HEK293 (cell line): Measurements from ENCODE around the gene TNFRSF6B.

ENCODE experiments used
- CTCF ChIA-PET: fragments of 350-600 bp; formaldehyde crosslinking; extraction: SDS; loops from one replicate; lab custom pipeline; 2021; ENCODE audit warnings: antibody characterized with exemption; lab: Yijun Ruan, JAX
- POLR2A ChIA-PET: fragments of 300-600 bp; formaldehyde crosslinking; extraction: SDS; loops from one replicate; lab custom pipeline; 2020; ENCODE audit warnings: antibody characterized with exemption, inconsistent platforms; lab: Yijun Ruan, JAX
- H3K27ac ChIP-seq: fragments of 200-500 bp; sonication (Bioruptor generic); 2 replicates; pipeline ENCODE4 v1.5.1; 2014; ENCODE audit warnings: low read depth, low read length, control low read depth, inconsistent platforms; ENCODE audit errors: extremely low read depth
- H3K36me3 ChIP-seq, 2 experiments: fragments of 200-500 bp in 1 of 2; sonication (Bioruptor generic) in 1 of 2; 1 replicate in 1 of 2; 2 replicates in 1 of 2; pipeline ENCODE4 v1.5.1; 2014 to 2017; ENCODE audit warnings: inconsistent platforms in 2 of 2, low read length in 2 of 2; ENCODE audit not compliant: control insufficient read depth in 2 of 2, insufficient read depth in 1 of 2
- H3K4me1 ChIP-seq: fragments of 200-500 bp; sonication (Bioruptor generic); 2 replicates; pipeline ENCODE4 v1.5.1; 2014; ENCODE audit warnings: mild to moderate bottlenecking, low read length, inconsistent platforms; ENCODE audit not compliant: control insufficient read depth, insufficient read depth
- H3K4me3 ChIP-seq: 2 replicates; pipeline ENCODE4 v1.5.1; 2011; ENCODE audit warnings: low read depth, mild to moderate bottlenecking, control low read depth, low read length, moderate library complexity
- H3K9me3 ChIP-seq: fragments of 200-500 bp; sonication (Bioruptor generic); 2 replicates; pipeline ENCODE4 v1.5.1; 2014; ENCODE audit warnings: low read depth, low read length, inconsistent platforms; ENCODE audit not compliant: control insufficient read depth, insufficient read depth
- BCL11A ChIP-seq: fragments of 450-650 bp; formaldehyde crosslinking; IDR thresholded peaks from 2 replicates; pipeline ENCODE4 v1.5.1; 2016; ENCODE audit warnings: low read depth, missing biosample characterization, missing genetic modification characterization
- EGR2 ChIP-seq: fragments of 450-650 bp; formaldehyde crosslinking; IDR thresholded peaks from 2 replicates; pipeline ENCODE4 v1.5.1; 2016; ENCODE audit warnings: low read depth, missing biosample characterization, missing genetic modification characterization
- GLI2 ChIP-seq: fragments of 450-650 bp; formaldehyde crosslinking; IDR thresholded peaks from 2 replicates; pipeline ENCODE4; 2017; ENCODE audit warnings: missing biosample characterization, missing genetic modification characterization, low read depth, borderline replicate concordance
- GLIS2 ChIP-seq: fragments of 450-650 bp; formaldehyde crosslinking; IDR thresholded peaks from 2 replicates; pipeline ENCODE4 v1.5.1; 2016; ENCODE audit warnings: missing biosample characterization, missing genetic modification characterization
- HOXA7 ChIP-seq: sonication (generic); formaldehyde crosslinking; IDR thresholded peaks from 2 replicates; pipeline ENCODE4 v1.8.1; 2022; ENCODE audit warnings: missing genetic modification reagents, borderline replicate concordance
- KLF9 ChIP-seq: fragments of 450-650 bp; formaldehyde crosslinking; IDR thresholded peaks from 2 replicates; pipeline ENCODE4 v1.5.1; 2016; ENCODE audit warnings: missing biosample characterization, missing genetic modification characterization, low read depth
- SCRT2 ChIP-seq: fragments of 450-650 bp; formaldehyde crosslinking; IDR thresholded peaks from 2 replicates; pipeline ENCODE4 v1.5.1; 2016; ENCODE audit warnings: missing biosample characterization, missing genetic modification characterization
- ZBTB10 ChIP-seq: fragments of 450-650 bp; formaldehyde crosslinking; IDR thresholded peaks from 2 replicates; pipeline ENCODE4 v1.5.1; 2016; ENCODE audit warnings: missing biosample characterization, missing genetic modification characterization
- ZBTB17 ChIP-seq: fragments of 450-650 bp; formaldehyde crosslinking; IDR thresholded peaks from 2 replicates; pipeline ENCODE4 v1.5.1; 2016; ENCODE audit warnings: missing biosample characterization, missing genetic modification characterization
- ZBTB20 ChIP-seq: fragments of 450-650 bp; formaldehyde crosslinking; IDR thresholded peaks from 2 replicates; pipeline ENCODE4 v1.5.1; 2016; ENCODE audit warnings: missing biosample characterization, missing genetic modification characterization
- ZBTB8A ChIP-seq: fragments of 450-650 bp; formaldehyde crosslinking; IDR thresholded peaks from 2 replicates; pipeline ENCODE4 v1.5.1; 2016; ENCODE audit warnings: missing biosample characterization, missing genetic modification characterization
- ZNF10 ChIP-seq: fragments of 450-650 bp; formaldehyde crosslinking; IDR thresholded peaks from 2 replicates; pipeline ENCODE4 v1.5.1; 2017; ENCODE audit warnings: missing biosample characterization, missing genetic modification characterization
- ZNF114 ChIP-seq: fragments of 450-650 bp; formaldehyde crosslinking; IDR thresholded peaks from 2 replicates; pipeline ENCODE4 v1.5.0; 2017; ENCODE audit warnings: missing biosample characterization, missing genetic modification characterization
- ZNF157 ChIP-seq: fragments of 450-650 bp; formaldehyde crosslinking; IDR thresholded peaks from 2 replicates; pipeline ENCODE4 v1.5.1; 2016; ENCODE audit warnings: missing biosample characterization, missing genetic modification characterization
- ZNF16 ChIP-seq: fragments of 450-650 bp; formaldehyde crosslinking; IDR thresholded peaks from 2 replicates; pipeline ENCODE4 v1.5.1; 2016; ENCODE audit warnings: low read depth, missing biosample characterization, missing genetic modification characterization
- ZNF169 ChIP-seq: fragments of 450-650 bp; formaldehyde crosslinking; IDR thresholded peaks from 2 replicates; pipeline ENCODE4 v1.5.1; 2016; ENCODE audit warnings: missing biosample characterization, missing genetic modification characterization
- ZNF19 ChIP-seq: fragments of 450-650 bp; formaldehyde crosslinking; IDR thresholded peaks from 2 replicates; pipeline ENCODE4; 2016; ENCODE audit warnings: missing biosample characterization, missing genetic modification characterization, low read depth
- ZNF404 ChIP-seq: fragments of 450-650 bp; formaldehyde crosslinking; IDR thresholded peaks from 2 replicates; pipeline ENCODE4 v1.5.1; 2017; ENCODE audit warnings: missing biosample characterization, missing genetic modification characterization
- ZNF488 ChIP-seq: fragments of 450-650 bp; formaldehyde crosslinking; IDR thresholded peaks from 2 replicates; pipeline ENCODE4 v1.5.1; 2016; ENCODE audit warnings: missing biosample characterization, missing genetic modification characterization
- ZNF558 ChIP-seq: fragments of 450-650 bp; formaldehyde crosslinking; IDR thresholded peaks from 2 replicates; pipeline ENCODE4 v1.5.1; 2016; ENCODE audit warnings: missing biosample characterization, missing genetic modification characterization
- ZNF596 ChIP-seq: fragments of 450-650 bp; IDR thresholded peaks from 2 replicates; pipeline ENCODE4 v1.5.0; 2018; ENCODE audit warnings: missing biosample characterization, mild to moderate bottlenecking, missing genetic modification characterization, moderate library complexity
- ZNF610 ChIP-seq: fragments of 450-650 bp; formaldehyde crosslinking; IDR thresholded peaks from 2 replicates; pipeline ENCODE4 v1.5.1; 2016; ENCODE audit warnings: missing biosample characterization, missing genetic modification characterization, borderline replicate concordance
- ZNF623 ChIP-seq: fragments of 450-650 bp; formaldehyde crosslinking; IDR thresholded peaks from 2 replicates; pipeline ENCODE4 v1.5.1; 2016; ENCODE audit warnings: missing biosample characterization, missing genetic modification characterization
- ZNF626 ChIP-seq: fragments of 450-650 bp; sonication (Bioruptor Pico); formaldehyde crosslinking; IDR thresholded peaks from 2 replicates; pipeline ENCODE4 v1.5.1; 2018; ENCODE audit warnings: missing biosample characterization, missing genetic modification characterization, inconsistent platforms
- ZNF777 ChIP-seq: fragments of 450-650 bp; formaldehyde crosslinking; IDR thresholded peaks from 2 replicates; pipeline ENCODE4 v1.5.1; 2017; ENCODE audit warnings: missing biosample characterization, missing genetic modification characterization, borderline replicate concordance
- ZNF785 ChIP-seq: fragments of 450-650 bp; formaldehyde crosslinking; IDR thresholded peaks from 2 replicates; pipeline ENCODE4 v1.5.1; 2016; ENCODE audit warnings: missing biosample characterization, missing genetic modification characterization
- ZNF830 ChIP-seq: fragments of 450-650 bp; IDR thresholded peaks from 2 replicates; pipeline ENCODE4 v1.5.0; 2018; ENCODE audit warnings: missing biosample characterization, missing genetic modification characterization, low read depth, mild to moderate bottlenecking, moderate library complexity

The TNFRSF6B gene

GRCh38 chr20:63680857-63681608 lies 15.4 kb upstream of the TNFRSF6B start:
- no peak for TF ChIP-seq ZBTB17
- no peak for TF ChIP-seq ZNF830 (tag by site-specific recombination)
- no peak for TF ChIP-seq ZNF626 (tag by site-specific recombination)
- TF ChIP-seq ZNF19 (tag by site-specific recombination) = no peak
- TF ChIP-seq HOXA7 (CRISPR knock-in tag) = no peak
- TF ChIP-seq SCRT2 (tag by site-specific recombination) = no peak
- TF ChIP-seq ZNF16 (tag by site-specific recombination) = no peak
- no peak for TF ChIP-seq ZBTB8A (tag by site-specific recombination)
- no peak for TF ChIP-seq ZNF10
- TF ChIP-seq BCL11A (tag by site-specific recombination) = no peak
- no peaks in the 10 kb centered on the region for H3K9me3 ChIP-seq
- H3K4me3 ChIP-seq = no peak overlapping the region
- peaks cover 0 to 30% of the 10 kb centered on the region in 2 experiments; a peak in 2 of 3 replicates for H3K36me3 ChIP-seq
- ChIA-PET CTCF (no interaction called here), POLR2A (interaction anchor here (2.6 to 3.1 kb wide), 2 partner anchors 17 to 23 kb away, joined by 9 to 14 read pairs; partner anchors contain the start of gene RTEL1)
- H3K27ac ChIP-seq = no peak overlapping the region
- no peaks in the 10 kb centered on the region for H3K4me1 ChIP-seq

- H3K4me3 ChIP-seq = no peak overlapping the region
- no peaks in the 10 kb centered on the region for H3K4me1 ChIP-seq
- TF ChIP-seq ZNF558 (tag by site-specific recombination) = peak; percentile 96
- no peak for TF ChIP-seq ZNF19 (tag by site-specific recombination)
- no peak for TF ChIP-seq ZNF169
- TF ChIP-seq ZNF404 (tag by site-specific recombination) = no peak
- peak; percentile 19; the same call in 1 of the 2 replicates for TF ChIP-seq GLIS2 (tag by site-specific recombination)
- TF ChIP-seq ZBTB20 = peak; percentile 24; the same call in 1 of the 2 replicates
- H3K36me3 ChIP-seq = peaks cover 0 to 25% of the 10 kb centered on the region in 2 experiments; a peak in 2 of 3 replicates
- CTCF ChIA-PET = interaction anchor here (0.6 to 0.7 kb wide), 2 partner anchors 291 to 710 kb away, joined by 3 to 4 read pairs; no protein-coding TSS in a partner anchor
- H3K27ac ChIP-seq = no peak overlapping the region
- POLR2A ChIA-PET = interaction anchor here (0.7 to 3.1 kb wide), 5 partner anchors 17 to 136 kb away, joined by 3 to 14 read pairs (median 5); partner anchors contain the start of genes HELZ2 and RTEL1
- H3K9me3 ChIP-seq = no peaks in the 10 kb centered on the region
Measured at GRCh38 chr20:63681609-63682142, 14.8 kb upstream of the TNFRSF6B start.

GRCh38 chr20:63682384-63683139 lies 13.9 kb upstream of the TNFRSF6B start:
- Histone ChIP-seq H3K36me3 (peaks cover 0 to 21% of the 10 kb centered on the region in 2 experiments; a peak in 2 of 3 replicates), H3K27ac (no peak overlapping the region), H3K4me1 (no peaks in the 10 kb centered on the region), H3K4me3 (no peak overlapping the region), H3K9me3 (no peaks in the 10 kb centered on the region)
- ChIA-PET POLR2A (interaction anchor here (0.6 to 3.1 kb wide), 9 partner anchors 9 to 137 kb away, joined by 3 to 14 read pairs (median 3); partner anchors contain the start of genes HELZ2 and RTEL1), CTCF (interaction anchor here (0.6 to 1.2 kb wide), 4 partner anchors 103 to 710 kb away, joined by 3 to 4 read pairs (median 4); partner anchors contain the start of gene PTK6)
- TF ChIP-seq ZNF157 (tag by site-specific recombination) = no peak
- TF ChIP-seq ZBTB10 (tag by site-specific recombination) = no peak
- no peak for TF ChIP-seq ZNF596
- no peak for TF ChIP-seq ZNF169
- TF ChIP-seq ZNF114 (tag by site-specific recombination) = no peak
- no peak for TF ChIP-seq ZNF623 (tag by site-specific recombination)
- no peak for TF ChIP-seq ZNF785 (tag by site-specific recombination)
- TF ChIP-seq GLI2 (tag by site-specific recombination) = no peak
- no peak for TF ChIP-seq ZNF488 (tag by site-specific recombination)
- no peak for TF ChIP-seq ZNF777
- peak; percentile 92 for TF ChIP-seq EGR2 (tag by site-specific recombination)
- TF ChIP-seq ZNF610 (tag by site-specific recombination) = no peak
- TF ChIP-seq KLF9 (tag by site-specific recombination) = no peak; the same call in 1 of the 2 replicates
